ENCODE data around the gene BARHL2. TPM values are rescaled to one million over a fixed set of nuclear protein-coding genes. Genes with fewer than 3 reads are reported as not detected.

Gene BARHL2
- total RNA-seq, 3 donors from 2014 or later, result not detected

- TF ChIP-seq POLR2AphosphoS5 (IDR thresholded peaks at IDR 0.05) (no peak), CTCF (IDR thresholded peaks at IDR 0.05) (no peak), POLR2A (IDR thresholded peaks at IDR 0.05) (no peak)
- no peaks in the 10 kb centered on the region for H3K4me1 ChIP-seq
- H3K36me3 ChIP-seq, result no peaks in the 10 kb centered on the region
- H3K27me3 ChIP-seq, result peaks cover 6 to 96% of the 10 kb centered on the region in 2 donors
- H3K4me3 ChIP-seq, result peak overlapping the region; percentile 30 to 62 (median 46)
- intact Hi-C loops (cut with DNase I; ENCODE audit: low total_unique reads), result no loop called here
- H3K9me3 ChIP-seq, result peaks cover 0 to 19% of the 10 kb centered on the region in 2 donors
- H3K27ac ChIP-seq, result no peak overlapping the region
- DNase-seq (ENCODE audit: low spot score in 2 of 2), result no peak
These were observed 208 bp upstream of the BARHL2 start for GRCh38 chr1:90717356-90717664.

GRCh38 chr1:90716243-90716551, 905 bp downstream of the BARHL2 start:
- H3K4me1 ChIP-seq, result no peaks in the 10 kb centered on the region
- TF ChIP-seq POLR2AphosphoS5 (IDR thresholded peaks at IDR 0.05) (no peak), CTCF (IDR thresholded peaks at IDR 0.05) (no peak), POLR2A (IDR thresholded peaks at IDR 0.05) (no peak)
- H3K27me3 ChIP-seq, result peaks cover 6 to 95% of the 10 kb centered on the region in 2 donors

GRCh38 chr1:90715309-90715708, 1.8 kb downstream of the BARHL2 start:
- Histone ChIP-seq H3K27ac (no peak overlapping the region), H3K27me3 (peaks cover 6 to 95% of the 10 kb centered on the region in 2 donors), H3K36me3 (no peaks in the 10 kb centered on the region), H3K9me3 (peaks cover 0 to 10% of the 10 kb centered on the region in 2 donors), H3K4me3 (no peak overlapping the region), H3K4me1 (no peaks in the 10 kb centered on the region)
- intact Hi-C loops (cut with DNase I; ENCODE audit: low total_unique reads), result no loop called here
- TF ChIP-seq POLR2AphosphoS5 (IDR thresholded peaks at IDR 0.05) (no peak), POLR2A (IDR thresholded peaks at IDR 0.05) (no peak)
- DNase-seq (ENCODE audit: low spot score in 2 of 2), result no peak

More at GRCh38 chr1:90716243-90716551, 905 bp downstream of the BARHL2 start:
- Histone ChIP-seq H3K27ac (no peak overlapping the region), H3K36me3 (no peaks in the 10 kb centered on the region), H3K4me3 (peak overlapping the region in 1 of 3 donors; percentile 62), H3K9me3 (peaks cover 0 to 18% of the 10 kb centered on the region in 2 donors)
- intact Hi-C loops (cut with DNase I; ENCODE audit: low total_unique reads), result no loop called here
- no peak for DNase-seq (ENCODE audit: low spot score in 2 of 2)

- intact Hi-C loops (cut with DNase I; ENCODE audit: low total_unique reads), result no loop called here
- no peak for TF ChIP-seq CTCF (IDR thresholded peaks at IDR 0.05)
- TF ChIP-seq POLR2A (IDR thresholded peaks at IDR 0.05), result no peak
- no peak for TF ChIP-seq POLR2AphosphoS5 (IDR thresholded peaks at IDR 0.05)
- H3K4me3 ChIP-seq, result no peak overlapping the region
- peaks cover 6 to 95% of the 10 kb centered on the region in 2 donors for H3K27me3 ChIP-seq
- no peaks in the 10 kb centered on the region for H3K36me3 ChIP-seq
- no peaks in the 10 kb centered on the region for H3K4me1 ChIP-seq
- peaks cover 0 to 2% of the 10 kb centered on the region in 2 donors for H3K9me3 ChIP-seq
- no peak for DNase-seq (ENCODE audit: low spot score in 2 of 2)
- H3K27ac ChIP-seq, result no peak overlapping the region
These were observed 2.6 kb downstream of the BARHL2 start for GRCh38 chr1:90714521-90714951.

GRCh38 chr1:90713741-90714509, 3.2 kb downstream of the BARHL2 start:
- H3K27ac ChIP-seq, result no peak overlapping the region
- DNase-seq (ENCODE audit: low spot score in 2 of 2), result no peak
- no peaks in the 10 kb centered on the region for H3K36me3 ChIP-seq
- H3K4me3 ChIP-seq, result peak overlapping the region in 1 of 3 donors; percentile 28
- H3K27me3 ChIP-seq, result peaks cover 6 to 93% of the 10 kb centered on the region in 2 donors
- H3K4me1 ChIP-seq, result no peaks in the 10 kb centered on the region
- no peaks in the 10 kb centered on the region for H3K9me3 ChIP-seq
- TF ChIP-seq CTCF (IDR thresholded peaks at IDR 0.05) (no peak), POLR2AphosphoS5 (IDR thresholded peaks at IDR 0.05) (no peak), POLR2A (IDR thresholded peaks at IDR 0.05) (no peak)
- intact Hi-C loops (cut with DNase I; ENCODE audit: low total_unique reads), result no loop called here

Data from breast epithelium (tissue), 4 donors.